GM23248 (cell line): ENCODE results near the gene DRD2. TPM values are rescaled to one million over a fixed set of nuclear protein-coding genes. Genes with fewer than 3 reads are reported as not detected.

ENCODE experiments used
- DNase-seq: peaks from one replicate; pipeline ENCODE4 v3.0.0-alpha.2; 2015
- H2AFZ ChIP-seq: fragments of 200-600 bp; sonication (generic); 2 replicates; pipeline ENCODE4 v1.6.1; 2016; ENCODE audit warnings: antibody characterized with exemption
- H3F3A ChIP-seq: fragments of 200-600 bp; sonication (generic); 2 replicates; pipeline ENCODE4 v1.6.1; 2016; ENCODE audit warnings: mild to moderate bottlenecking, antibody characterized with exemption, mixed run types; ENCODE audit not compliant: insufficient read depth
- H3K27ac ChIP-seq: fragments of 200-600 bp; sonication (generic); 2 replicates; pipeline ENCODE4 v1.5.1; 2016; ENCODE audit warnings: mild to moderate bottlenecking
- H3K27me3 ChIP-seq: fragments of 200-600 bp; sonication (generic); replicated peaks from 2 replicates; pipeline ENCODE4 v1.6.1; 2016; ENCODE audit warnings: mild to moderate bottlenecking; ENCODE audit not compliant: insufficient read depth
- H3K36me3 ChIP-seq: fragments of 200-600 bp; sonication (generic); 2 replicates; pipeline ENCODE4 v1.6.1; 2016; ENCODE audit warnings: low read depth, mild to moderate bottlenecking
- H3K4me1 ChIP-seq: fragments of 200-600 bp; sonication (generic); 2 replicates; pipeline ENCODE4 v1.6.1; 2016; ENCODE audit warnings: mild to moderate bottlenecking; ENCODE audit not compliant: insufficient read depth
- H3K4me2 ChIP-seq: fragments of 200-600 bp; sonication (generic); one replicate; pipeline ENCODE4 v1.6.1; 2016; ENCODE audit warnings: mild to moderate bottlenecking; ENCODE audit not compliant: unreplicated experiment
- H3K4me3 ChIP-seq: fragments of 200-600 bp; sonication (generic); 2 replicates; pipeline ENCODE4 v1.5.1; 2016; ENCODE audit warnings: mild to moderate bottlenecking
- H3K79me2 ChIP-seq: fragments of 200-600 bp; sonication (generic); 2 replicates; pipeline ENCODE4 v1.6.1; 2016; ENCODE audit warnings: mild to moderate bottlenecking; ENCODE audit not compliant: insufficient read depth
- H3K9ac ChIP-seq: fragments of 200-600 bp; sonication (generic); 2 replicates; pipeline ENCODE4 v1.6.1; 2016; ENCODE audit warnings: mild to moderate bottlenecking
- H3K9me2 ChIP-seq: fragments of 200-600 bp; sonication (generic); 2 replicates; pipeline ENCODE4 v1.6.1; 2016; ENCODE audit warnings: mixed run types, mild to moderate bottlenecking, moderate library complexity; ENCODE audit not compliant: insufficient read depth
- H3K9me3 ChIP-seq: fragments of 200-600 bp; sonication (generic); one replicate; pipeline ENCODE4 v1.6.1; 2017; ENCODE audit warnings: low read depth
- H4K20me1 ChIP-seq: fragments of 200-600 bp; sonication (generic); 2 replicates; pipeline ENCODE4 v1.6.0; 2016; ENCODE audit not compliant: insufficient read depth
- EZH2 ChIP-seq: fragments of 200-600 bp; sonication (generic); IDR thresholded peaks from 2 replicates; pipeline ENCODE4 v1.6.1; 2018; ENCODE audit warnings: antibody characterized with exemption, mild to moderate bottlenecking; ENCODE audit not compliant: insufficient read depth, poor library complexity, severe bottlenecking
- EZH2phosphoT487 ChIP-seq: fragments of 200-600 bp; sonication (generic); IDR thresholded peaks from 2 replicates; pipeline ENCODE4 v1.6.1; 2018; ENCODE audit warnings: antibody characterized with exemption, moderate library complexity, mild to moderate bottlenecking, low read depth; ENCODE audit not compliant: insufficient read depth
- WGBS, 2 experiments: methylation state at CpG; one replicate each; pipeline ENCODE4 v1.1.6; 2015 to 2017; ENCODE audit warnings: low lambda C conversion rate in 2 of 2, low coverage in 1 of 2; ENCODE audit errors: missing lambda C conversion rate in 2 of 2; 5-methylcytosine and 5-hydroxymethylcytosine counted together
- in situ Hi-C: fragments of 300-500 bp; cut with MboI; formaldehyde crosslinking; loops from 2 replicates; pipeline ENCODE4 v1.15.0; 2020
- polyA plus RNA-seq: library from polyadenylated mRNA; unstranded; fragments of >200 nt; fragmentation: Nextera tagmentation; extraction: Ambion mirVana; gene quantifications from 2 replicates; pipeline ENCODE4 v1.2.1, GENCODE V29; 2016
- total RNA-seq: library from RNA; depleted of rRNA; stranded (reverse); fragments of >200 nt; shearing (Covaris generic); gene quantifications from 2 replicates; pipeline ENCODE4 v1.2.3, GENCODE V29; 2014

DRD2 gene
- total and polyA plus RNA-seq, 2 experiments from 2014 or later, result not detected

DNA sequence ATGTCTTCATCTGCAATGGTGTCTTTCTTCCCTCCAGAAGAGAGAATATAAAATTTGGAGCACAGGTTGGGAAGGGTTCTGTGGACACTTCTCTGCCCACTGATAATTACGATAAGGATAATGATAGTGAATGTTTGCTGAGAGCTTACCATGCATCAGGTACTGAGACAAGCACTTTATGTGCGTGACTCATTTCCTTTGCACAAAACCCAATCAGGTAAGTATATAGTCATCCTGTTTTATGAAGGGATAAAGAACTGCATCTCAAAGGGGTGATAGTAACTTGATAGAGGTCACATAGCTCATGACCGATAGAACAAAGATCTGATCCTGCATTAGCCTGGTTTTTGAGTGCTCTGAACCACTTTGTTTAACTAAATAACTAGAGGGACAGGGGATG, 9.4 kb downstream of the DRD2 start:
- H3K4me2 ChIP-seq, result no peak overlapping the region
- no peak overlapping the region for H3K27ac ChIP-seq
- no peaks in the 10 kb centered on the region for H3K4me1 ChIP-seq
- no peak overlapping the region for H2AFZ ChIP-seq
- H3K9me2 ChIP-seq, result no peaks in the 10 kb centered on the region
- H3F3A ChIP-seq, result no peaks in the 10 kb centered on the region
- no peak for DNase-seq
- TF ChIP-seq EZH2phosphoT487 (no peak), EZH2 (no peak)
- in situ Hi-C loops, result no loop called here
- no peak overlapping the region for H3K9ac ChIP-seq
- H4K20me1 ChIP-seq, result no peaks in the 10 kb centered on the region
- no peaks in the 10 kb centered on the region for H3K79me2 ChIP-seq
- H3K36me3 ChIP-seq, result no peaks in the 10 kb centered on the region
- H3K27me3 ChIP-seq, result peaks cover 35% of the 10 kb centered on the region
- no peak overlapping the region for H3K4me3 ChIP-seq
- H3K9me3 ChIP-seq, result no peaks in the 10 kb centered on the region
- 84 to 92% methylated on average over 3 of the region's 3 CpGs for WGBS, 2 experiments

DNA sequence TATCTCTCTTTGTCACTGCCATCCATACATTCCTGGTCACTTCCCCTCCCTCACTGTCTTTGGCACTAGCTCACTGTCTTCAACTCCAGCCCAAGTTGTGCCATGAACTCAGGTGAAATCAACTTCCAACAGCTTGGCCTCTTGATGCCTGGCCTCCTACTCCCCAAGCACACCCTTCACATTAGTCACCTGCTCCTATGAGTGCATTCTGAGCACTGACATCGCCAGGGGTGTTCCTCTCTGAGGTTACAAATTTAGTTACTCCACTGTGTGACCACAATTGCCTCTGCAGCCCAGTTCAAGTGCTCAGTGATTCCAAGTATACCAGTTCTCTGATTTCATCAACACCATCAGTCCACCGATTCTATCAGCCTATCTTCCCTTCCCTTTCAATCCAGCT, 10.8 kb downstream of the DRD2 start:
- Histone ChIP-seq H3K4me1 (no peaks in the 10 kb centered on the region), H3K36me3 (no peaks in the 10 kb centered on the region), H3K27me3 (peaks cover 42% of the 10 kb centered on the region), H3K4me2 (no peak overlapping the region), H4K20me1 (no peaks in the 10 kb centered on the region), H3K9ac (no peak overlapping the region), H3F3A (no peaks in the 10 kb centered on the region), H3K9me2 (no peaks in the 10 kb centered on the region), H3K79me2 (no peaks in the 10 kb centered on the region), H3K27ac (no peak overlapping the region), H3K9me3 (no peaks in the 10 kb centered on the region), H3K4me3 (no peak overlapping the region), H2AFZ (no peak overlapping the region)
- no peak for DNase-seq
- in situ Hi-C loops, result no loop called here
- 17 to 26% methylated on average over 2 of the region's 2 CpGs for WGBS, 2 experiments
- TF ChIP-seq EZH2phosphoT487, result no peak
- no peak for TF ChIP-seq EZH2

GRCh38 chr11:113462830-113463229, 12.4 kb downstream of the DRD2 start:
- no peaks in the 10 kb centered on the region for H3K4me1 ChIP-seq
- no peaks in the 10 kb centered on the region for H3K36me3 ChIP-seq
- no peak overlapping the region for H2AFZ ChIP-seq
- H3K27me3 ChIP-seq, result peaks cover 40% of the 10 kb centered on the region
- H3K4me3 ChIP-seq, result no peak overlapping the region
- no peaks in the 10 kb centered on the region for H3K9me3 ChIP-seq
- DNase-seq, result no peak
- no peaks in the 10 kb centered on the region for H4K20me1 ChIP-seq
- H3K9ac ChIP-seq, result no peak overlapping the region
- TF ChIP-seq EZH2, result no peak
- TF ChIP-seq EZH2phosphoT487, result no peak
- H3K79me2 ChIP-seq, result no peaks in the 10 kb centered on the region
- no peaks in the 10 kb centered on the region for H3K9me2 ChIP-seq
- WGBS, 2 experiments, result 66 to 76% methylated on average over 5 of the region's 5 CpGs
- H3K4me2 ChIP-seq, result no peak overlapping the region
- in situ Hi-C loops, result no loop called here
- H3K27ac ChIP-seq, result no peak overlapping the region
- no peaks in the 10 kb centered on the region for H3F3A ChIP-seq

DNA sequence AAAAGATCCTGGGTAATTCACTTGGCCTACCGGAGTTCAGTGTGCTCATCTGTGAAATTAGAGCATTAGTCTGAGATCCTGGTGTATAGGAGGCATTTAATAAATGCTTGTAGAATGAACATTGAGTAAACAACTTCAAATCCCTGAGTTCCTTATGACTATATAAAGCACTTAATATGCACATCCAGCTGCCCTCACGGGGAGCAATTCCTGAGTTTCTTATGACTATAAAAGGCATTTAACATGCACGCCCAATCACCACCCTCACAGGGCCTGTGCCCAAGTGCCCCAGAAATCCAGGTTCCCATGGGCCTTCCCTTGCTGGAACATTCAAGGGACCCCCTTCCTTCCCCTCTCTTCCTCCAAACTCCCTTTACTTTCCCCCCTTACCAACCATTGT, 13.6 kb downstream of the DRD2 start:
- Histone ChIP-seq H3F3A (no peaks in the 10 kb centered on the region), H3K9ac (no peak overlapping the region), H2AFZ (no peak overlapping the region), H3K79me2 (no peaks in the 10 kb centered on the region), H3K4me3 (no peak overlapping the region), H3K27me3 (peaks cover 30% of the 10 kb centered on the region), H3K4me1 (no peaks in the 10 kb centered on the region), H3K36me3 (no peaks in the 10 kb centered on the region), H3K27ac (no peak overlapping the region), H3K9me2 (no peaks in the 10 kb centered on the region), H4K20me1 (no peaks in the 10 kb centered on the region), H3K9me3 (no peaks in the 10 kb centered on the region), H3K4me2 (no peak overlapping the region)
- 25 to 26% methylated on average over 3 of the region's 3 CpGs for WGBS, 2 experiments
- TF ChIP-seq EZH2, result no peak
- in situ Hi-C loops, result no loop called here
- DNase-seq, result no peak

- Histone ChIP-seq H3K4me2 (no peak overlapping the region), H3K4me1 (no peaks in the 10 kb centered on the region), H3K27me3 (peaks cover 27% of the 10 kb centered on the region), H3K27ac (no peak overlapping the region), H4K20me1 (no peaks in the 10 kb centered on the region), H2AFZ (no peak overlapping the region), H3K9me3 (no peaks in the 10 kb centered on the region), H3K9ac (no peak overlapping the region), H3K79me2 (no peaks in the 10 kb centered on the region), H3K36me3 (no peaks in the 10 kb centered on the region), H3K4me3 (no peak overlapping the region), H3K9me2 (no peaks in the 10 kb centered on the region), H3F3A (no peaks in the 10 kb centered on the region)
- TF ChIP-seq EZH2phosphoT487, result no peak
- no peak for TF ChIP-seq EZH2
- in situ Hi-C loops, result no loop called here
- no peak for DNase-seq
- WGBS, 2 experiments, result 29 to 36% methylated on average over 3 of the region's 3 CpGs
These were observed 14.7 kb downstream of the DRD2 start for GRCh38 chr11:113460469-113460868.
